CD8-positive, alpha-beta memory T cell (primary cell): Measurements from ENCODE around the gene UNC45B. TPM values are rescaled to one million over a fixed set of nuclear protein-coding genes. Genes with fewer than 3 reads are reported as not detected.
"Not testable (repeated sequence)": the region's sequence is repeated elsewhere in the genome, so short reads cannot be mapped to it uniquely, and the experiment has no call there.

ENCODE experiments used
- CTCF ChIA-PET: fragments of 350-600 bp; sonication (Branson Sonifier 250); formaldehyde crosslinking; loops from one replicate; lab custom pipeline; 2021; ENCODE audit warnings: antibody characterized with exemption; lab: Charles Lee
- POLR2A ChIA-PET: fragments of 350-600 bp; sonication (Branson Sonifier 250); formaldehyde crosslinking; loops from one replicate; lab custom pipeline; 2021; ENCODE audit warnings: antibody characterized with exemption; lab: Charles Lee
- DNase-seq, 5 donors: peaks; one replicate each; pipeline versions ENCODE4 v3.0.0 to v3.0.0-alpha.2; 2020 to 2022; ENCODE audit warnings: mixed read lengths in 1 of 5
- H3K27ac ChIP-seq: one replicate; pipeline ENCODE4 v1.7.0; 2013; ENCODE audit warnings: low read depth, mild to moderate bottlenecking, low read length, moderate library complexity
- H3K27me3 ChIP-seq: 2 replicates; pipeline ENCODE4 v1.7.0; 2013; ENCODE audit warnings: low read length, mild to moderate bottlenecking; ENCODE audit not compliant: insufficient read depth, poor library complexity, severe bottlenecking
- H3K36me3 ChIP-seq: 2 replicates; pipeline ENCODE4 v1.7.0; 2013; ENCODE audit warnings: mild to moderate bottlenecking, low read length, moderate library complexity; ENCODE audit not compliant: insufficient read depth
- H3K4me1 ChIP-seq: 2 replicates; pipeline ENCODE4 v1.7.0; 2013; ENCODE audit warnings: mild to moderate bottlenecking, low read length, moderate library complexity; ENCODE audit not compliant: insufficient read depth
- H3K4me3 ChIP-seq: 2 replicates; pipeline ENCODE4 v1.7.0; 2013; ENCODE audit warnings: mild to moderate bottlenecking, low read length
- H3K9me3 ChIP-seq: 2 replicates; pipeline ENCODE4 v1.7.0; 2013; ENCODE audit warnings: mild to moderate bottlenecking, low read length
- H3K27ac Mint-ChIP-seq, 8 donors: one replicate each; pipeline ENCODE4 v1.8.0; 2020 to 2021; ENCODE audit warnings: mixed read lengths in 8 of 8, mild to moderate bottlenecking in 6 of 8, inconsistent platforms in 3 of 8, moderate library complexity in 3 of 8
- H3K27me3 Mint-ChIP-seq, 2 donors: one replicate each; pipeline ENCODE4 v1.8.0; 2020 to 2021; ENCODE audit warnings: mixed read lengths in 2 of 2, mild to moderate bottlenecking in 1 of 2, moderate library complexity in 1 of 2
- H3K36me3 Mint-ChIP-seq, 3 donors: one replicate each; pipeline ENCODE4 v1.8.0; 2020 to 2021; ENCODE audit warnings: mixed read lengths in 3 of 3, inconsistent platforms in 1 of 3, mild to moderate bottlenecking in 1 of 3
- H3K4me1 Mint-ChIP-seq, 3 donors: one replicate each; pipeline ENCODE4 v1.8.0; 2020 to 2021; ENCODE audit warnings: mixed read lengths in 3 of 3, inconsistent platforms in 1 of 3, mild to moderate bottlenecking in 1 of 3
- H3K4me3 Mint-ChIP-seq, 7 donors: one replicate each; pipeline ENCODE4 v1.8.0; 2020 to 2021; ENCODE audit warnings: mixed read lengths in 7 of 7, mild to moderate bottlenecking in 6 of 7, moderate library complexity in 4 of 7, inconsistent platforms in 2 of 7
- H3K9me3 Mint-ChIP-seq, 5 donors: one replicate each; pipeline ENCODE4 v1.8.0; 2020 to 2022; ENCODE audit warnings: mixed read lengths in 5 of 5, mild to moderate bottlenecking in 3 of 5, moderate library complexity in 2 of 5, inconsistent platforms in 1 of 5
- polyA plus RNA-seq: library from polyadenylated mRNA; unstranded; fragments of 300-500 nt; fragmentation: Illumina TruSeq; gene quantifications from one replicate; pipeline ENCODE4 v1.2.3, GENCODE V29; 2021
- total RNA-seq, 2 experiments: library from RNA; stranded (reverse); gene quantifications; one replicate each; pipeline ENCODE4 v1.2.3, GENCODE V29; 2021

Gene UNC45B
- total and polyA plus RNA-seq, 3 experiments from 2014 or later, result 0.43 TPM; not detected in 2

DNA sequence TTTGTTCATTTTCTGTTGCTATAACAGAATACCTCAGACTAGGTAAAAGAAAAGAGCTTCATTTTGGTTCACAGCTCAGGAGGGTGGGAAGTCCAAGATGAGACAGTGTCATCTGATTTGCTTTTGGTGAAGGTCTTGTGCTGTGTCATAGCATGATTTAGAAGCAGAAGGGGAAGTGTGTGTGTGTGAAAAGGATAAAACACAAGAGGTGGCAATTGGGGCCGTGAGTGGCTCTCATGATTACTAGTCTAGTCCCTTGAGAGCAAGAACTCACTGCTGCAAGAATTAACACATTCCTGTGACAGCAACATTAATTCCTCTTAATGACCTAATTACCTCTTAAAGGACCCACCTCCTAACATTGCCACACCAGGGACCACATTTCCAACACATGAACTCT, 38.2 kb downstream of the UNC45B start:
- Mint-ChIP-seq H3K36me3 (no peaks in the 10 kb centered on the region), H3K4me1 (peaks cover 41 to 82% (median 68%) of the 10 kb centered on the region in 3 donors), H3K4me3 (no peak overlapping the region), H3K9me3 (no peaks in the 10 kb centered on the region), H3K27ac (peak overlapping the region in 3 of 8 donors; percentile 1 to 6 (median 5)), H3K27me3 (no peaks in the 10 kb centered on the region)
- POLR2A ChIA-PET, result no interaction called here
- no peak overlapping the region for H3K4me3 ChIP-seq
- peaks cover 36% of the 10 kb centered on the region for H3K4me1 ChIP-seq
- H3K36me3 ChIP-seq, result no peaks in the 10 kb centered on the region
- no peaks in the 10 kb centered on the region for H3K9me3 ChIP-seq
- no peak for DNase-seq
- no peak overlapping the region for H3K27ac ChIP-seq
- CTCF ChIA-PET, result interaction anchor here (1.0 kb wide), 1 partner anchor 8 kb away, joined by 3 read pairs; the partner anchor contains the start of gene SLC35G3
- no peaks in the 10 kb centered on the region for H3K27me3 ChIP-seq

- CTCF ChIA-PET, result interaction anchor here (2.2 kb wide), 1 partner anchor 24 kb away, joined by 5 read pairs; no protein-coding TSS in a partner anchor
- Histone ChIP-seq H3K27me3 (no peaks in the 10 kb centered on the region), H3K9me3 (no peaks in the 10 kb centered on the region), H3K4me1 (peaks cover 36% of the 10 kb centered on the region), H3K36me3 (no peaks in the 10 kb centered on the region), H3K27ac (no peak overlapping the region), H3K4me3 (no peak overlapping the region)
- no peak for DNase-seq
- no peaks in the 10 kb centered on the region for H3K9me3 Mint-ChIP-seq
- peak overlapping the region in 1 of 8 donors; percentile 34 for H3K27ac Mint-ChIP-seq
- no peak overlapping the region for H3K4me3 Mint-ChIP-seq
- peaks cover 44 to 72% (median 72%) of the 10 kb centered on the region in 3 donors for H3K4me1 Mint-ChIP-seq
- POLR2A ChIA-PET, result interaction anchor here (0.6 to 2.0 kb wide), 2 partner anchors 26 to 349 kb away, joined by 3 to 9 read pairs; no protein-coding TSS in a partner anchor
- H3K36me3 Mint-ChIP-seq, result peaks cover 0 to 1% (median 0%) of the 10 kb centered on the region in 3 donors
- no peaks in the 10 kb centered on the region for H3K27me3 Mint-ChIP-seq
Observed at GRCh38 chr17:35187481-35187880, 39.9 kb downstream of the UNC45B start.

DNA sequence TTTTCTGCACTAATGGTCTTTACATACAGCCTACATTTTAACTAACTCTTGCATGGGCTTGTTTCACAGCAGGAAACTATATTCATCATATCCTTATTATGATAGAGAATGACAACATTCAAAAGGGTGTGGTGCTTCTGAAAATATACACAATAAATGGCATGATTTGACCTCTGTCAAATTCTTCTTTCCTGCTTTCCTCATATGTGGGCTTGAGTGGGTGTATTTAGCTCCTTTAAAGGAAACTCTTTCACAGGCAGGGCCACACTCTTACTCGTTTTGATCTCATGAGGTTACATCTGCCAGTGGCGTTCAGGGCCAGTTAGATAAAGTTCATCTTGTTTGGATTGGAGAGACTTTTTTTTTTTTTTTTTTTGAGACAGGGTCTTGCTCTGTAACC, 40.5 kb downstream of the UNC45B start:
- peak overlapping the region; percentile 24 to 90 (median 53) for H3K27ac Mint-ChIP-seq
- peak overlapping the region in 5 of 7 donors; percentile 42 to 71 (median 52) for H3K4me3 Mint-ChIP-seq
- H3K27me3 ChIP-seq, result no peaks in the 10 kb centered on the region
- H3K36me3 Mint-ChIP-seq, result peaks cover 0 to 1% (median 0%) of the 10 kb centered on the region in 3 donors
- peaks cover 36% of the 10 kb centered on the region for H3K4me1 ChIP-seq
- no peaks in the 10 kb centered on the region for H3K27me3 Mint-ChIP-seq
- no peaks in the 10 kb centered on the region for H3K9me3 ChIP-seq
- peak in 1 of 5 donors; percentile 54 for DNase-seq
- H3K27ac ChIP-seq, result no peak overlapping the region
- POLR2A ChIA-PET, result interaction anchor here (0.6 to 2.0 kb wide), 3 partner anchors 25 to 349 kb away, joined by 3 to 9 read pairs (median 4); no protein-coding TSS in a partner anchor
- peaks cover 47 to 72% (median 69%) of the 10 kb centered on the region in 3 donors for H3K4me1 Mint-ChIP-seq
- H3K4me3 ChIP-seq, result no peak overlapping the region
- CTCF ChIA-PET, result interaction anchor here (0.7 to 2.2 kb wide), 3 partner anchors 15 to 25 kb away, joined by 4 to 5 read pairs (median 5); no protein-coding TSS in a partner anchor
- no peaks in the 10 kb centered on the region for H3K9me3 Mint-ChIP-seq
- H3K36me3 ChIP-seq, result no peaks in the 10 kb centered on the region

- Mint-ChIP-seq H3K4me1 (peaks cover 44 to 66% (median 60%) of the 10 kb centered on the region in 3 donors), H3K36me3 (peaks cover 0 to 3% (median 0%) of the 10 kb centered on the region in 3 donors), H3K9me3 (no peaks in the 10 kb centered on the region), H3K27me3 (no peaks in the 10 kb centered on the region), H3K27ac (no peak overlapping the region), H3K4me3 (peak overlapping the region in 2 of 7 donors; percentile 28 to 31)
- POLR2A ChIA-PET, result interaction anchor here (0.6 to 2.0 kb wide), 2 partner anchors 24 to 75 kb away, joined by 5 to 9 read pairs; no protein-coding TSS in a partner anchor
- no peaks in the 10 kb centered on the region for H3K27me3 ChIP-seq
- H3K4me1 ChIP-seq, result peaks cover 31% of the 10 kb centered on the region
- no peaks in the 10 kb centered on the region for H3K9me3 ChIP-seq
- no peak overlapping the region for H3K27ac ChIP-seq
- H3K36me3 ChIP-seq, result no peaks in the 10 kb centered on the region
- no peak overlapping the region for H3K4me3 ChIP-seq
- no peak for DNase-seq
- CTCF ChIA-PET, result interaction anchor here (2.2 kb wide), 1 partner anchor 22 kb away, joined by 5 read pairs; no protein-coding TSS in a partner anchor
Observed at GRCh38 chr17:35189291-35189690, 41.7 kb downstream of the UNC45B start.

DNA sequence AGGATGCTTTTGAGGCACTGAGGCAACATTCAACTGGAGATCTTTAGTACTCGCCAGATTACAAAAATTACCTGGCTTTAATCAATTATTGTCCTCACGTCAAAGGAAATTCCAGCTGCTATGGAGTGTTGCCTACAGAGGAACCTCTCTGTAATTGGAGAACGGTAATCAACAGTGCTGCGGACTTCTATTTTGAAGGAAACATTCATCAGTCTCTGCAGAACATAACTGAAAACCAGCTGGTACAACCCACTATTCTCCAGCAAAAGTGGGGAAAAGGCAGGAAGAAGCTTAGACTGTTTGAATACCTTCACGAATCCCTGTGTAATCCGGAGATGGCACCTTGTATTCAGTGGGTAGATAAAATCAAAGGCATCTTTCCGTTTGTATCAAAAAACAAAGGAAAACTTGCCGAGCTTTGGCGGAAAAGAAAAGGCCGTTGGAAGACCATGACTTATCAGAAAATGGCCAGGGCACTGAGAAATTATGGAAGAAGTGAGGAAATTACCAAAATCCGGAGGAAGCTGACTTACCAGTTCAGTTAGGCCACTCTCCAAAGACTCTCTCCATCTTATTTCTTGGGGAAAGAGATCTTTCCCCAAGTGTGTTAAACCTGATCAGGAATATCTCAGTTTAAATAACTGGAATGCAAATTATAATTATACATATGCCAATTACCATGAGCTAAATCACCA, 43.5 kb downstream of the UNC45B start:
- DNase-seq, result no peak
- peaks cover 30% of the 10 kb centered on the region for H3K4me1 ChIP-seq
- no peaks in the 10 kb centered on the region for H3K9me3 Mint-ChIP-seq
- no peak overlapping the region for H3K27ac Mint-ChIP-seq
- no peak overlapping the region for H3K4me3 ChIP-seq
- peaks cover 37 to 59% (median 44%) of the 10 kb centered on the region in 3 donors for H3K4me1 Mint-ChIP-seq
- H3K4me3 Mint-ChIP-seq, result no peak overlapping the region
- no peaks in the 10 kb centered on the region for H3K9me3 ChIP-seq
- peaks cover 0 to 3% (median 0%) of the 10 kb centered on the region in 3 donors for H3K36me3 Mint-ChIP-seq
- no peak overlapping the region for H3K27ac ChIP-seq
- H3K27me3 Mint-ChIP-seq, result no peaks in the 10 kb centered on the region
- no peaks in the 10 kb centered on the region for H3K36me3 ChIP-seq
- ChIA-PET POLR2A (interaction anchor here (1.3 kb wide), 1 partner anchor 23 kb away, joined by 3 read pairs; no protein-coding TSS in a partner anchor), CTCF (interaction anchor here (1.0 kb wide), 1 partner anchor 22 kb away, joined by 3 read pairs; no protein-coding TSS in a partner anchor)
- no peaks in the 10 kb centered on the region for H3K27me3 ChIP-seq

- Histone ChIP-seq H3K27ac (no peak overlapping the region), H3K27me3 (no peaks in the 10 kb centered on the region), H3K4me1 (peaks cover 19% of the 10 kb centered on the region), H3K36me3 (no peaks in the 10 kb centered on the region), H3K9me3 (no peaks in the 10 kb centered on the region), H3K4me3 (no peak overlapping the region)
- H3K27me3 Mint-ChIP-seq, result no peaks in the 10 kb centered on the region
- peak overlapping the region in 4 of 8 donors; percentile 2 to 77 (median 18) for H3K27ac Mint-ChIP-seq
- CTCF ChIA-PET, result no interaction called here
- H3K9me3 Mint-ChIP-seq, result peaks cover 0 to 3% (median 0%) of the 10 kb centered on the region in 5 donors
- H3K4me3 Mint-ChIP-seq, result no peak overlapping the region
- peak in 1 of 5 donors; percentile 76 for DNase-seq
- POLR2A ChIA-PET, result no interaction called here
- peaks cover 0 to 3% (median 0%) of the 10 kb centered on the region in 3 donors for H3K36me3 Mint-ChIP-seq
- peaks cover 28 to 47% (median 32%) of the 10 kb centered on the region in 3 donors for H3K4me1 Mint-ChIP-seq
Observed at GRCh38 chr17:35192708-35193107, 45.1 kb downstream of the UNC45B start.

DNA sequence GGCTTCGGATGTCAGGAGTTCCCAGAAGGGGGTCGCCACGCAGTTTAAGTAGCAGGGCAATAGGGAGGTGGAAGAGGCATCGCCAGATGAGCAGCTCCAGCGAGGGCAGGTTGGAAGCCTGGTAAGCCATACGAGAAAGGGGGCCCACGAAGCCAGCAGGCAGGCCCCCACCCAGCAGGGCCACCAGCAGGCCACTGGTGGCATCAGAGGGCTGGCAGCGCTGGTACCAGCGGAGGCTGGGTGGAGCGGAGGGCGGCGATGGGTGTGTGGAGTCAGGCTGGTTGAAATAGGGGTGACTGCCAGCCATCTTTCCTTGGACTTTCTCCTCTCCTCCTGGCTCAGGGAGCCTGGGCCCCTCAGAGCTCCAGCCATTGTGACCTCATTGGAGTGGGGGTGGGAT, 46.4 kb downstream of the UNC45B start, which contains the start of gene SLC35G3:
SLC35G3 (minus strand) TSS at position 393 of the 400 bp plus-strand sequence; CDS start at position 307, 86 bp downstream.
- H3K27ac Mint-ChIP-seq, result peak within 1 kb of the TSS in 1 of 8 donors; percentile 61
- DNase-seq, H3K27ac ChIP-seq, H3K4me1 ChIP-seq, H3K9me3 Mint-ChIP-seq, H3K4me3 Mint-ChIP-seq, POLR2A ChIA-PET, H3K9me3 ChIP-seq, H3K27me3 Mint-ChIP-seq, H3K27me3 ChIP-seq, H3K36me3 ChIP-seq, H3K36me3 Mint-ChIP-seq, H3K4me3 ChIP-seq: not testable (repeated sequence)
- H3K4me1 Mint-ChIP-seq, result peaks cover 16 to 34% (median 19%) of the 10 kb centered on the region in 3 donors
- CTCF ChIA-PET, result interaction anchor here (0.7 kb wide), 1 partner anchor 9 kb away, joined by 3 read pairs; no protein-coding TSS in a partner anchor
